Stimulated activated CD8-positive, alpha-beta memory T cell treated with anti-CD3 and anti-CD28 coated beads, Interleukin-7, amount 100 ng/mL, for 48 hours (primary cell): ENCODE data around the gene TAS2R41.

ENCODE experiments used
- DNase-seq, 2 donors: peaks; one replicate each; pipeline ENCODE4 v3.0.0-alpha.2; 2020; ENCODE audit warnings: low read depth in 1 of 2; ENCODE audit errors: extremely low read depth in 1 of 2

The TAS2R41 gene, protein sequence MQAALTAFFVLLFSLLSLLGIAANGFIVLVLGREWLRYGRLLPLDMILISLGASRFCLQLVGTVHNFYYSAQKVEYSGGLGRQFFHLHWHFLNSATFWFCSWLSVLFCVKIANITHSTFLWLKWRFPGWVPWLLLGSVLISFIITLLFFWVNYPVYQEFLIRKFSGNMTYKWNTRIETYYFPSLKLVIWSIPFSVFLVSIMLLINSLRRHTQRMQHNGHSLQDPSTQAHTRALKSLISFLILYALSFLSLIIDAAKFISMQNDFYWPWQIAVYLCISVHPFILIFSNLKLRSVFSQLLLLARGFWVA

DNA sequence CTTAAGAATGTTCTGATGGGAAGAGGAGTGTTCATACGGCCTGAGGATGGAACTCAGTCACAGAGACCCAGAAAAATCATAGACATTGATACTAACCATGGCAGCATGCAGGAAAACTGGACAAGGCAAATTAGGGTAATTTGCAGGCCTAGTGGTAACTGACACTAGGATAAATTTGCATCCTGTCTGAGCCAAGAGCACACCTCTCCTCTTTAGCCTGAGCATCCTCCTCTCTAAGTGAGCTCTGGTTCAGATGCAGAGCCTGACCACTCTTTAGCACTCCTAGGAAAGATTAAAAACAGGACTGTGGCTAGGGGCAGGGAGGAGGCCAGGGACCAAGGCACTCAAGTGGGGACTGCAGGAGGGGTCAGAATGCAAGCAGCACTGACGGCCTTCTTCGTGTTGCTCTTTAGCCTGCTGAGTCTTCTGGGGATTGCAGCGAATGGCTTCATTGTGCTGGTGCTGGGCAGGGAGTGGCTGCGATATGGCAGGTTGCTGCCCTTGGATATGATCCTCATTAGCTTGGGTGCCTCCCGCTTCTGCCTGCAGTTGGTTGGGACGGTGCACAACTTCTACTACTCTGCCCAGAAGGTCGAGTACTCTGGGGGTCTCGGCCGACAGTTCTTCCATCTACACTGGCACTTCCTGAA, at the start of gene TAS2R41:
Gene TAS2R41, plus strand, starts transcription at position 373 of the 650 bp plus-strand sequence. Its CDS starts 0 bp downstream, at position 373.
- DNase-seq, result no peak

DNA sequence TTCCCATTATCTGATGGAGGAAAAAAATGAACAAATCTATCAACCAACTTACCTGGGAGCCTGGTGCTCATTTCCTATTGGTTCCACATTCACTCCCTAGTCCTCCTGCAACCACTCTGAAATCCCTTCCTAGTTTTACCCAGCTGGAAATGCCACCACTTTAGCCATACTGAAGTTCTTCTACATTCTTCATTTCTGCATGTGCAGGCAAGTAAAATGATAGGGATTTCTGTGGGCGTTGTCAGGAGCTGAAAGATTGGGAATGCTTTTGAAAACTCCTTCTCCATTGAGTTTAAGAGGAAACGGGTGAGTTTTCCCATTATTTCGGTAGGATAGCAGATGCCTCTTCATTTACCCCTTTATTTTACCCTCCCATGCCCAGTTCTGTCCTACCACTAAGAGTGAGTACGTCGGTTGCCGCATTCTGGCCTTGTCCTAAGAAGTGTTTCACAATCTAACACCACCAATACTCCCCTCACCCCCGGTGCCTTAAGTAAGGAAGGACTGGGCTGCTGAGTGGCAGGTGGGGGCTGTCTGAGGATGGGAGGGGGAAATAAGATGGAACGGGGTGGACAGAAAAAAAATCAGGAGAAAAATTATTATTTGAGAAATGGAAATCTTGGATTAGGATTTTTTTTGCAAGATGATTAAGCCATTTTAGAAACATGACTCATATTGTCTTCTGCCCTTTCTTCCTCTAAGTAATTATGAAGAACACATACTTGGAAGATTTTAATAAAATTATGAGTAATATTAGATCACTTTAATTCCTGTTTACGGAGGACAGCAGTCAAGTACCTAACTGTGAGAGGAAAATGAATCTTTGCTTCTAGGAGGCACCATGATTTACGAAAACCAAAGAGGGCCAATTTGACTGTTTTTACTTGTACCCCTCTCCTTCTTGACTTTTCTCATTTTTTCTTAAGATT, 47.6 kb upstream of the TAS2R41 start:
- no peak for DNase-seq

DNA sequence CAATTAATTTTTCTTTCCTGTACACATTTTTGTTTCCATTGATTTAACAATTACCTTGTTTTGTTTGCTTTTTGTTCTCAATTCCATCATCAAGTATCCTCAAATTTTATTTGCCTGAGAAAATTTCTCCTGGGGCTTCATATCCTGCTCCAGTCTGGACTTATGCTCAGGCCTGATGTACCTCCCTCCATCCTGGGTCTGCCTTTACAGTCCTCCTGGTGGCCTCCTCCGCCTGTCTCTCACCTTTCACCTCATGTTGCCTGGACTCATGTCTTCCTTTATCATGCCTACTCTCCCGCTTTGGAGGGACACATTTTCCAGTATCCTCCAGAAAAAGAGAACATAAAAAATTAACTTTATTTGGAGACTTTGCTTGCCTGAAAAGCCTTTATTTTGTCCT, 46.6 kb upstream of the TAS2R41 start:
- no peak for DNase-seq

DNA sequence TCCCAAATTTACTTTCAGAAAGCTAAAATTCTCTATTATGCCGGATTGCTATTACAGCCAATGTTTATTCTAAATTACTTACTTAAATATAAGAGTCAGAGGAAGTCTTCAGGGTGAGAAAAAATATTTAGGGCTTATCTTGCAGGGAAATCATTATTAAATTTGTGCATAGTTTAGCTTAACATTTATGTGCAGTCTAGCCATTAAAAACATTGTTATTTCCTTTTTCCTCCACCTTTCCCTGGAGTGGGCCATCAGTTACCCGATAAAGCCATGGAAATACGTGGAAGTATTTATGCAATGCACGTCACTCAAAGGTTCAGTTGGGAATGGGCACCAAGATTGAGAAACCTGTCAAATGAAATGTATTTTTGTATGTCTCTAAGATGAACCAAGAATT, 43.9 kb upstream of the TAS2R41 start:
- DNase-seq, result no peak

DNA sequence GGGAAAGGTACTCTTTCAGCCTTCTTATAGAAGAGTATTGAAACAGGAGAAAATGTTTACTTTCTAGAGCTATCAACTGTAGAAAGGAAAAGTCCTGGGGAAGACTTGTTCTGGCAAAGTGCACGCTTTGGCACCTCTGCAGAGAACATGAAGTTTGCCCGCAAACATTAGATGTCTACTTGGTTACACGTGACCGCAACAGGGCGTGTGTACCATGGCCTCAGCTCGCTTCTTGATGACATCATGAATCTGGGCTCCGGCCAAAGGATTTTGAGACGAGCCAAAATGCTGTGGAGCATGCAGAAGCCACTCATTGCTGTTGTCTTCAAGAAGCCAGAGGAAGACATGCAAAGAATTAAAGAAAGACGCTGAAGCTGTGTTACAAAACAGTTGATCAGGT, 43.0 kb upstream of the TAS2R41 start:
- no peak for DNase-seq

DNA sequence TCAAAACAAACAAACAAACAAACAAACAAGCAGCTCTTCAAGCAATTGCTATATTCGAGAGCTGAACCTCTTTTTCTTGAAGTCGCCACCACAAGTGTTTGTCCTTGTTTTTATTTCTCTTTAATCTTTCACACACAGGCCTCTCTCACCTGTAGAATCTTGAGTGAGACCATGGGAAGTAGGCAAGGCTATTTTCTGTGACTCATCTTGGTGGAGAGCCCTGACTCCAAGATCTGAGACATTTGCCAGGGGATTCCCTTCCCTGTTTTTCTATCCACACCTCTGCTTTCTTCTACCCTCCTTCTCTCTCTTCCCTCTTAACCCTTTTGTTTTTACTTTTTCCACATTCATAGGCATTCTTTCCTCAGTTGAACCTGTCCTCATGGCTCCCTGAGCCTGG, 42.4 kb upstream of the TAS2R41 start:
- no peak for DNase-seq

DNA sequence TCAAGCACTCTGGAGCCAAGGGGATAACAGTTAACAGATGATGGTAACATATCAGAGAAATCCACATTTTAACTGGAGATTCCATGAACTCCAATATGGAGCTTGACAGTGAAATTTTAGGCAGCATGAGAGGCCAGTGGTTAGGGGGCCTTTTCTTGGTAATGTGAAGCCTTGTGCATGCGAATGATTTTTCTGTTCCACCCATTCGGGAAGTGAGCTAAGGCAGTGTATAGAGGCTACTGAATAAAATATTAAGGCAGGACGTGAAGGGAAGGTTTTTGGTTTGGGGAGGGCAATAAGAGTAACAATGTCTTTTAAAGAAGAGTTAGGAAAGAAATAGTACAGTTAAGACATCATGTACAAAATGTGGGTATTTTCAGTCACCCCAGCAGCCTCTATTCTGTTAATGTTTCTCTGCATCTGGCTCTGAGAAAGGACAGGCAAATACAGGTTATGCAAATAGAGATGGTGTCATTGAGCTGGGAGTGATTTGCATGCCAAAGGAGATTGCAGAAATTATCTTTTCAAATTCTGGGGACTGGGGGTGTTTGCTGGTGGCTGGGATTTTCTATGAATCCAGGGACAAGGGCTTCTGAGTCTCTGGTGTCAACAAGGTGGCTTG, 41.2 kb upstream of the TAS2R41 start:
- no peak for DNase-seq

DNA sequence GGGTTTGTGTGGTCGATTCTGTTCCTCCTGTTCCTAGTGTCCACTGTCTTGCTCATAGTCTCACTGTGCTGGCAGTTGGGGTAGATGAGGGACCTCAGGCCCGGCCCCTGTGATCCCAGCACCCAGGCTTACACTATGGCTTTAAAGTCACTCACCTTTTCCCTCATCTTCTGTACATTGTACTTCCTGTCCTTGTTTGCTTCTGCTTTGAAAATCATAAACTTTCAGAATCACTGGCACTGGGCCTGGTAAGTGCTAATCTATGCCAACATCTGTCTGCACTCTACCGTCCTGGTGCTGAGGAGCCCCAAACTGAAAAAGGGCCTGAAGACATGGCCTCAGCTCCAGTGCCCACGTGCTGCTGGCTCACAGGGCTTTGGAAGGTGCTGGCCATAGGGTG, 40.1 kb upstream of the TAS2R41 start:
- no peak for DNase-seq

DNA sequence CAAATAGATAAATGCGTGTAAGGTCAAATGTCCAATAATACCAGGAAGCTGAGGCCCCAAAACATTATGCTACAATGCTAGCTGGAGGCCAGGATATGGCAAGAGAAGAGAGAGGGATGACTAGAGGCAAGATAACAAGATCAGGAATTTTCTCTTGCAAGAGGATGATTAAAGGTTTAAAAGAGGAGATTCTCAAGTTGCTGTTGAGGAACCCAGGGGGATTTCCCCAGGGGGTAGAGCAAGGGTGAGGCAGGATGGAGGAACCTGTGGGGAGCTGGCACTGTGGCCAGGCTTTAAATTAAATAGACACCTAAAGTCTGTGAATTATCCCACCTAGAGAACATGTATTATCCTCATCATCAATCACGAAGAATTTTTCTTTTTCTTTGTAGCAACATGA, 37.8 kb upstream of the TAS2R41 start:
- no peak for DNase-seq

DNA sequence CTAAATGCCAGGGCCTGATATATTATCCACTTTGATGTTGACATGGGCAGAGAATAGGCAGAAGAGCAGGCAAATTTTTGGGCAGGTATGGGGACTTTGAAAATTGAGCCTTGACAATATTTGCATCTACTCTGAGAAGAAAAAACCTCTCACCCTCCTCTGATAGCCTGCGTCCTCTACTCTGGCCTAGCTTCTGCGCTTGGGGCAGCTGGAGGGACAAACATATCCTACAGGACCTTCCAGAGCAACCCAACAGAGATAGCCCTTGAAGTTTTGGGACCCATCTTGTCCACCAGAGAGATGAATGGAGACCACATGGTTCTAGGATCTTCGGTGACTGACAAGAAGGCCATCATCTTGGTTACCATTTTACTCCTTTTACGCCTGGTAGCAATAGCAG, 34.5 kb upstream of the TAS2R41 start, which contains the start of gene TAS2R60:
Gene TAS2R60, plus strand, starts transcription at position 301 of the 400 bp plus-strand sequence. Its CDS starts 0 bp downstream, at position 301.
- DNase-seq, result no peak

DNA sequence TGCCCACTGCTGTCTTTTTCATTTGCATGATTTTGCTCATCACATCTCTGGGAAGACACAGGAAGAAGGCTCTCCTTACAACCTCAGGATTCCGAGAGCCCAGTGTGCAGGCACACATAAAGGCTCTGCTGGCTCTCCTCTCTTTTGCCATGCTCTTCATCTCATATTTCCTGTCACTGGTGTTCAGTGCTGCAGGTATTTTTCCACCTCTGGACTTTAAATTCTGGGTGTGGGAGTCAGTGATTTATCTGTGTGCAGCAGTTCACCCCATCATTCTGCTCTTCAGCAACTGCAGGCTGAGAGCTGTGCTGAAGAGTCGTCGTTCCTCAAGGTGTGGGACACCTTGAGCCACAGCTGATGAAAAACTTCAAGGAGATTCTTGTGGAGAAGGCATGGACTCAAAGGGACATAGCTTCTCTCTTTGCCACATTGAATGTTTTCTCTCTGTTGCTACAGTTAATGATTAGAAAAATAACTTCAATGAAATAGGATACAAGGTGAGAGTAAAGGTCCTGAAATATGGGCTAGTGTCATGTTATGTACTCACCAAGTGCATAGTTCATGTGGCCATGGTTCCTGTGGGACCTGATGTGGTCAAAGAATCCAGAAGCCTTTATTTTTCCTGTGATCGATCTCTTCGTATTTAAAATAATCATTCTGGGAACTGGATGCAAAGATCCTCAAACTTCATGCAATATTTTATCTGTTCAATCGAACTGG, 33.5 kb upstream of the TAS2R41 start:
- no peak for DNase-seq

DNA sequence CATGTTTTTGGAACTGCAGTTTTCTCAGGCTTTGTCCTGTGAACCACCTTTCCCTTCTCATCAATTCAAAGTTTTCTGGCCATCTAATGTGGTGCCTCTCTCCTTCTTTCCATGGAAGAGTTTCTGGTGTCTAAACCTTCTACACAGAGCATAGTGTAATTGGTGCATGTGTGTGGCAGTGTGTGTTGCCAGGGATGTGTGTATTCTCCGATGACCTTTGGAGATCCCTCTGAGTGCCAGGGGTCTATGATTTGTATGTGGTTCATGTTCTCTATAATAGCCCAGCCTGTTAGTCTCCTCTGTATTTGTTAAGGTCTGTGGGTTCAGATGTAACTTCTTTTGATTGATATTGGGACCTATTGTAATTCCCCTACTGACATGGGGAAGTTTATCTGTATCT, 32.9 kb upstream of the TAS2R41 start:
- no peak for DNase-seq

DNA sequence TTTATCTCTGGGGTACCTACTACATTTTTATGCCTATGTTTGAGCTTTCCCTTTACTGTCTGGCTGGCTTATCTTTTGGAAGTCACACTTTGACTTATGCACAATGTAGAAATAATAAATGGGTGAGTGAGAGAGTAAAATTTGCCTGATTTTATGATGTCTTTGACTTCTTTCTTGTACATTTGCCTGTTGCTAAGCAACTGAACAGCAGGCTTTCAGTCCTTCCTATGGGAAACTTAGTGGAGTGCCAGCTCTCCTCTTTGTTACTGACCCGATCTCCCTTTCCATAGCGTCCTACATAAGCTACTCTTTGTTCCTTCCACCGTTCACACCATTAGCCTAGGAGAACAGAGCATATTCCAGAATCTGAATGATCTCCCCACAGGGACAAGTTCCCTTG, 30.2 kb upstream of the TAS2R41 start:
- DNase-seq, result no peak

DNA sequence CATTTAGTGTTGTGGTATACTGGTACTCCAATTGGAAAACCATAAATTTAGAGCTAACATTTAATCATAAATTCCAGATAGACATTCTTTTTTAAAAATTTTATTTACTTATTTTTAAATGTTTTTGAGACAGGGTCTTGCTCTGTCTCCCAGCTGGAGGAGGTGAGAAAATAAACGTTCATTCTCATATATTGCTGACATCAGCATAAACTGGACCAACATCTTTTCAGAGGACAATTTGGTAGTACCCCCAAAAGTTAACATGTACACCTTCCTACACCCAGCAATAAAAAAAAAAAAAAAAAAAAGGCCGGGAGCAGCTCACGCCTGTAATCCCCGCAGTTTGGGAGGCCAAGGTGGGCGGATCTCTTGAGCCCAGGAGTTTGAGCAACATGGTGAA, 29.2 kb upstream of the TAS2R41 start:
- DNase-seq, result no peak

DNA sequence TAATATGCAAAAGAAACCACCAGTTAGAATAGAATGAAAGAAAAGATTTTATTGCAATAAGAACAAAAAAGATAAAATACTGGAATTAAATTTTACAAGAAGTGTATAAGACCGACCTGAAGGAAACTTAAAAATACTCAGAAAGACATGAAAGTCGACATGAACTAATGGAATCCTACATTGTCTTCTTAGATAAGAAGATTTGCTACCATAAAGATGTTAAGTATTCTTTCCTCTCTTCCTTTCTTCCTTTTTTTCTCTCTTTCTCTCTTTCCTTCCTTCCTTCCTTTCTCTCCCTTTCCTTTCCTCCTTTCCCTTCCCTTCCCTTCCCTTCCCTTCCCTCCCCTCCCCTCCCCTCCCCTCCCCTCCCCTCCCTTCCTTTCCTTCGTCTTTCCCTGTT, 27.9 kb upstream of the TAS2R41 start:
- no peak for DNase-seq

DNA sequence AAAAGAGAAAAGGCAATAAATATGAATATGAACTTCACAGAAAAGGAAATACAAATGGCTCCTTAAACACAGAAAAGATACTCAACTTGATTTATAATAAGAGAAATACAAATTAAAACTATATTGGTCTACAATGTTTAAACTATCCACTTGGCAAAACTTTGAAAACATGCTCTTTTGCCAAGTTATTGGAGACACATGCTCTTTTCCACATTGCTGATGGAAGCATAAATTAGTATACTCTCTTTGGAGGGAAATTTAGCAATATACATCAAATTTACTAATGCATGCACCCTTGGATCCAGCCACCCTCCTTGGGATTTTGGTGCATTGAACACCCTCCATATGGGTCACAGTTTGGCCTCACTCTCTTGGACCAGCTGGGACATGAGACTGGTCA, 26.6 kb upstream of the TAS2R41 start:
- DNase-seq, result no peak

DNA sequence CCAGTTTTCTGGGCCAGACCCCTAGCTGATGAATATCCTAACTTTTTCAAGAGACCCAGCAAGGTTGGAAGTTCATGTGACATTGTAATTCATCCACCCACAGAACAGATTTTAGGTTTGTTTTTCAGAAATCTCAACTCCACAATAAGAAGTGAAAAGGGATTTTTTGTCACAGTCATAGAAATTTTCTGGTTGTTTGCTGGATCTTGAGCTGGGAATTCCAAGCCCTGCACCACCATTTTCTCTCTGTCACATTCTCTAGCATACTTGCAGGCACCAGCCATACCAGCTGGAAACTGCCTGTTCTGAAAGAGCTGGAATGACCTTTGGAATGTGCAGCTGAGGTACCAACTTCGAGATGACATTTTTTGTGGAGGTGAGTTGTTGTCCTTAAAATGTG, 25.9 kb upstream of the TAS2R41 start:
- DNase-seq, result no peak

DNA sequence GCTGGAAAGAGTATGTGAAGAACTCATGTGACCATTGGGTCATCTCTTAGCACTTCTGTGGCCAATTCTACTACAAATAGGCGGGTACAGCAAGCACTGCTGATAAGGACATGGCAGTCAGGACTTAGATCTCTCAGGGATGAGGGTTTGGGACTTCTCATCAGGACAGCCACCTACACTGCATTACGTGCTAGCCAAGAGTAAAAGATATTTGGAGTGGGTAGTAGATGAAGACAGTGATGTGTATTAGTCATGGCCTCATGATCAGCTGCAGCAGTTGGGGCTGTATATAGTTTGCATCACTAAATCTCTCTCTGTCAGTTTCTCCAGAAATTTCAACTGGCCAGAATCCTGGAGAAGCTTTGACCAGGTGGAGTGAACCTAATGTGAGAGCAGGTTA, 25.2 kb upstream of the TAS2R41 start:
- DNase-seq, result no peak

DNA sequence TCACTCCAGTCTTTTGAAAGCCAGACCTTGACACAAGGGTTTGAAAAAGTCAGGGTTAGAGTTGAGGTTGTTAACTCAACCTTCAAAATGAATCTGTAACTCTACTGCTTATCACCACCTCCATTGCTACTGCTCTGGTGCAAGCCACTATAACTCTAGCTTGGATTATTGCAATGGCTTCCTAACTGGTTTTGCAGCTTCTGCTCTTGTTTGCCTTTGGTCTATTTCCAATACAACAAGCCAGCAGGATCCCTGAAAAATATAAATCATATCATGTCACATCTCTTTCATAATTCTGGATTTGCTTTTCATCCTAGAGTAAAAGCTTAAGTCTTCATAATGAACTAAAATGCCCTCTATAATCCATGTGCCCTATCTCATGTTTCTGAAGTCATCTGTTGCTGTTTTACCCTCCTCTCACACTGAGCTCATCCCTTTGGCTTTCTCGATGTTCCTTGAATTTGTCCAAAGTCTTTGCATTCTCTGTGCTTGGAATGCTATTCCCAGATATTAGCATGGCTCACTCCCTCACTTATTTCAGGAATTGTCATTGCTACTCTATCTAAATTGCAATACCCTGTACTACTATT, 23.5 kb upstream of the TAS2R41 start:
- no peak for DNase-seq

DNA sequence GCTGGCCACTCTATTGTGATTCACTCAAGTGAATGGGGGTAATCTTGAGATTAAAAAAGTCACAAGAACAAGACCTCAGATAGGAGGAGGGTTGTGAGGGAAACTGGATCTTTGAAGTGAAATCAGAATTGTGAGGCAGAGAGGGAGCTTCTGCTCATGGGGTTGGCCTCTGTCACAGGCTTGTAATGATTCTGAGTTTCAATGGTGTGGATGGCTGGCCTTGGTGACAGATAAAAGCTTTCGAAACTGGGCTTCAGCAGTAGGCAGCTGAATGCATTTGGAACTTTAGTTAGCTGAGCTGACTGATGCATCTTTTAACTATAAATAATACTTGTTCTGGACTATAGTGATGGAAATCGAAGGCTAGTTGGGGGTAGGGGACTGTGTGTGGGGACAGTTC, 22.2 kb upstream of the TAS2R41 start:
- DNase-seq, result no peak
